Testis (tissue), 3 donors: Measurements from ENCODE around the gene MYH14. TPM values are rescaled to one million over a fixed set of nuclear protein-coding genes. Genes with fewer than 3 reads are reported as not detected.

ENCODE experiments used
- DNase-seq: peaks from one replicate; pipeline ENCODE4 v3.0.0-alpha.2; 2019
- H3K27ac ChIP-seq, 2 donors: fragments of 200-600 bp; sonication (generic); one replicate each; pipeline ENCODE4 v1.5.1; 2019
- H3K27me3 ChIP-seq: fragments of 200-600 bp; sonication (generic); one replicate; pipeline ENCODE4 v1.5.1; 2019
- H3K36me3 ChIP-seq: fragments of 200-600 bp; sonication (generic); one replicate; pipeline ENCODE4 v1.5.1; 2017; ENCODE audit warnings: low read depth; ENCODE audit errors: missing control alignments
- H3K4me1 ChIP-seq: fragments of 200-600 bp; sonication (generic); one replicate; pipeline ENCODE4 v1.5.1; 2019
- H3K4me3 ChIP-seq, 2 donors: fragments of 200-600 bp; sonication (generic); one replicate each; pipeline ENCODE4 v1.5.1; 2017 to 2019
- H3K9me3 ChIP-seq: fragments of 200-600 bp; sonication (generic); one replicate; pipeline ENCODE4 v1.5.1; 2017
- POLR2A ChIP-seq: fragments of 450-650 bp; IDR thresholded peaks from one replicate; pipeline ENCODE4 v1.6.1; 2017; ENCODE audit warnings: antibody characterized with exemption, mild to moderate bottlenecking, moderate library complexity
- WGBS, 2 donors: methylation state at CpG; one replicate each; pipeline ENCODE4 v1.1.5; 2018; 5-methylcytosine and 5-hydroxymethylcytosine counted together
- intact Hi-C: fragments of 100-400 bp; cut with DNase I; formaldehyde crosslinking; loops from one replicate; pipeline ENCODE4 v1.15.1; 2023; ENCODE audit warnings: low total_unique reads
- polyA plus RNA-seq: library from polyadenylated mRNA; stranded (reverse); fragments of 350-450 nt; fragmentation: Illumina TruSeq; extraction: RNeasy Lipid Tissue Mini Kit (QIAGEN cat#74804); gene quantifications from one replicate; pipeline ENCODE4 v1.2.3, GENCODE V29; 2014; ENCODE audit warnings: low read depth, low replicate concordance; ENCODE audit not compliant: insufficient read depth
- total RNA-seq, 2 donors: library from RNA; depleted of rRNA; stranded (reverse); fragments of >200 nt; gene quantifications; one replicate each; pipeline ENCODE4 v1.2.3, GENCODE V29; 2016
- TF ChIP-seq, protein P1 (sequence below), 3 experiments: fragments of 450-650 bp in 2 of 3; fragments of 200-600 bp in 1 of 3; sonication (generic) in 1 of 3; IDR thresholded peaks; one replicate each; pipeline ENCODE4 v1.5.1; 2016 to 2019; ENCODE audit warnings: antibody characterized with exemption in 3 of 3, mild to moderate bottlenecking in 2 of 3, moderate library complexity in 1 of 3

MYH14 gene
- total and polyA plus RNA-seq, 3 donors from 2014 or later = 6.0 to 7.9 (median 7.8) TPM

DNA sequence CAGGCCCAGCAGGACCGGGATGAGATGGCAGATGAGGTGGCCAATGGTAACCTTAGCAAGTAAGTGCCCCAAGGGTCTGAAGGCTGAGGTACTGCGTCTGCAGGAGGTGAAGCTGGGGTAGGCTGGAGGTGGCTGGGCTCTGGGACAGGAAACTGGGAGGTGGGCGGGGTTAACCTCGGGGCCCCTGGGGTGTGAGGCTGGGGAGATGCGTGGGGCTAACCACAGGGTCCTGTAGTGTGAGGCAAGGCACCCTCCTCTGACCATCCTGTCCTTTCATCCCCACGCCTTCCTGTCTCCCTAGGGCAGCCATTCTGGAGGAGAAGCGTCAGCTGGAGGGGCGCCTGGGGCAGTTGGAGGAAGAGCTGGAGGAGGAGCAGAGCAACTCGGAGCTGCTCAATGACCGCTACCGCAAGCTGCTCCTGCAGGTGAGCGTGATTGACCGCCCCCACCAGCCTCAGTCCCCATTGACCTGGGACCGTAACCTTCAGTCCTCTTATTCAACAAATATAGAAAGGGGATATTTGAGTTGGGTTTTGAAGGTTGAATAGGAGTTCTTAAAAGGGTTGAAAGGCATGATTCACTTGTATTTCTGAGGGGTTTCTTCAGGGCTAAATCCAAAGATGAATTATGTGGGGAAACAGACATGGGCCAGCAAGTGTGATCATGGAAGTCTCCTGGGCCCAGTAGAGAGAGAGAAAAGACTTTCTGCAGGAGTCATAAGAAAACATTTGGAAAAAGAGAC lies 90.0 kb downstream of the MYH14 start:
- Histone ChIP-seq H3K4me3 (no peak overlapping the region), H3K27ac (no peak overlapping the region), H3K4me1 (no peaks in the 10 kb centered on the region), H3K36me3 (no peaks in the 10 kb centered on the region), H3K9me3 (no peaks in the 10 kb centered on the region), H3K27me3 (no peaks in the 10 kb centered on the region)
- 64 to 79% methylated on average over 13 to 14 of the region's 14 CpGs for WGBS, 2 donors
- no peak for DNase-seq
- intact Hi-C loops = no loop called here
- TF ChIP-seq POLR2A = no peak
- TF ChIP-seq, protein P1, sequence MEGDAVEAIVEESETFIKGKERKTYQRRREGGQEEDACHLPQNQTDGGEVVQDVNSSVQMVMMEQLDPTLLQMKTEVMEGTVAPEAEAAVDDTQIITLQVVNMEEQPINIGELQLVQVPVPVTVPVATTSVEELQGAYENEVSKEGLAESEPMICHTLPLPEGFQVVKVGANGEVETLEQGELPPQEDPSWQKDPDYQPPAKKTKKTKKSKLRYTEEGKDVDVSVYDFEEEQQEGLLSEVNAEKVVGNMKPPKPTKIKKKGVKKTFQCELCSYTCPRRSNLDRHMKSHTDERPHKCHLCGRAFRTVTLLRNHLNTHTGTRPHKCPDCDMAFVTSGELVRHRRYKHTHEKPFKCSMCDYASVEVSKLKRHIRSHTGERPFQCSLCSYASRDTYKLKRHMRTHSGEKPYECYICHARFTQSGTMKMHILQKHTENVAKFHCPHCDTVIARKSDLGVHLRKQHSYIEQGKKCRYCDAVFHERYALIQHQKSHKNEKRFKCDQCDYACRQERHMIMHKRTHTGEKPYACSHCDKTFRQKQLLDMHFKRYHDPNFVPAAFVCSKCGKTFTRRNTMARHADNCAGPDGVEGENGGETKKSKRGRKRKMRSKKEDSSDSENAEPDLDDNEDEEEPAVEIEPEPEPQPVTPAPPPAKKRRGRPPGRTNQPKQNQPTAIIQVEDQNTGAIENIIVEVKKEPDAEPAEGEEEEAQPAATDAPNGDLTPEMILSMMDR (IDR thresholded peaks at IDR 0.05) = no peak

DNA sequence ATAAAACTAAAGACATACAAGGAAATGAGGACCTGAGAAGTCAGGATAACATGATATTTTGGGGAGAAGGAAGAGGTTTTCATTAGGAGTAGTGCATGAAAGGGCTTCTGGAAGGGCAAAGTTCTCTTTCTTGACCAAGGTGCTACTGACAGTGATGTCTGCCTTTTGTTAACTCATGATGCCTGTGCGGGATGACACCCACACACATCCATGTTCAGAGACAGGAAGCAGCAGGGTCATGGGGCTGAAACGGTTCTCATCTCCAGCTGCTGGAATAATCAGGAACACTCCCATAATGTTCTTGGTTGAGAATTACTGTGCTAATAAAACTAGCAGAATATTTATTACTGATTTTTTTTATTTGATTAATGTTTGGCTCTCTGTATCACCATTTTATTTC lies 96.6 kb downstream of the MYH14 start:
- Histone ChIP-seq H3K9me3 (no peaks in the 10 kb centered on the region), H3K27me3 (no peaks in the 10 kb centered on the region), H3K27ac (no peak overlapping the region), H3K4me3 (no peak overlapping the region), H3K36me3 (no peaks in the 10 kb centered on the region), H3K4me1 (no peaks in the 10 kb centered on the region)
- WGBS, 2 donors = 48 to 55% methylated on average over 2 of the region's 2 CpGs
- no peak for DNase-seq
- intact Hi-C loops = no loop called here
- no peak for TF ChIP-seq POLR2A
- TF ChIP-seq, protein P1 (IDR thresholded peaks at IDR 0.05) = no peak

DNA sequence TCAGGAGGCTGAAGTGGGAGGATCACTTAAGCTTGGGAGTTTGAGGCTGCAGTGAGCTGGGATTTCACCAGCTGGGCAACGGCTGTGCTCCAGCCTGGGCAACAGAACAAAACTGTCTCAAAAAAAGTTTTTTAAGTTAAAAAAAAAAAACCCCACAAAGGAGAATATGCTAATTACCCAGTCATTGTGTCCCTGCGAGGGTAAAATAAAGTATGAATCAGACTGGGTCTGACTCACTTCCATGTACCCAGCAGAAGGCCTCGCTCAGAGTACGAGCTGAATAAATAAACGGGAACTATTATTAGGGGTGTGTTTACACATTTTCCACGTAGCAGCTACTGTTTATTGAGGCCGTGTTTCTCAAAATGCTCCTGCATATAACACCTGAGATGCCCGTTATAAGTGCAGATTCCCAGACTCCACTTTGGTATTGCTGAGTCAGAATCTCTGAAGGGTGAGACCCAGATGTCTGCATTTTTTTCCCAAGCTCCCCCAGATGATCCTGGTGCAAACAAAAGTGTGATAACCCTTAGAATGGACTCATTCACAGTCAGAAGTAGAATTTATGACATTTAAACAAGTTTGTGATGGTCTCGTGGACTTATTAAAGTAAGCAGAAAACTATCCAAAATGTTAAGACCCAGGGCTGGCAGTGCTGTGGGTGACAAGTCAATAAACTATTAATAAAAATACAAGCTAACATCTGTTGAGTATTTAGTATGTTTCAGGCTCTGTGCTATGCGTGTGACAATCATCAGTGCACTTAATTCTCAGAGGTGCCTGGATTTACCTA lies 97.6 kb downstream of the MYH14 start:
- Histone ChIP-seq H3K36me3 (no peaks in the 10 kb centered on the region), H3K27ac (no peak overlapping the region), H3K4me1 (no peaks in the 10 kb centered on the region), H3K27me3 (no peaks in the 10 kb centered on the region), H3K4me3 (no peak overlapping the region), H3K9me3 (no peaks in the 10 kb centered on the region)
- DNase-seq = no peak
- intact Hi-C loops = no loop called here
- 72 to 80% methylated on average over 10 of the region's 10 CpGs for WGBS, 2 donors
- TF ChIP-seq POLR2A = no peak
- TF ChIP-seq, protein P1 (IDR thresholded peaks at IDR 0.05) = no peak

DNA sequence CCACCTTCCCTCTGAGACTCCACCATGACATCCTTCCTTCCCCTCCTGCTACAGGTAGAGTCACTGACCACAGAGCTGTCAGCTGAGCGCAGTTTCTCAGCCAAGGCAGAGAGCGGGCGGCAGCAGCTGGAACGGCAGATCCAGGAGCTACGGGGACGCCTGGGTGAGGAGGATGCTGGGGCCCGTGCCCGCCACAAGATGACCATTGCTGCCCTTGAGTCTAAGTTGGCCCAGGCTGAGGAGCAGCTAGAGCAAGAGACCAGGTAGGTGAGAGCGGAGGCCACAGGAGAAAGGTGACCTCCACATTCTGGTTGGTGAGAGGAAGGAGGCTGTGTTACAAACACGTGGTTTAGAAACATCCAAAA lies 98.2 kb downstream of the MYH14 start:
- no peak for TF ChIP-seq POLR2A
- TF ChIP-seq, protein P1 (IDR thresholded peaks at IDR 0.05) = no peak
- Histone ChIP-seq H3K9me3 (no peaks in the 10 kb centered on the region), H3K27ac (no peak overlapping the region), H3K4me1 (no peaks in the 10 kb centered on the region), H3K27me3 (no peaks in the 10 kb centered on the region), H3K4me3 (no peak overlapping the region), H3K36me3 (no peaks in the 10 kb centered on the region)
- DNase-seq = no peak
- intact Hi-C loops = no loop called here
- 86 to 88% methylated on average over 10 of the region's 10 CpGs for WGBS, 2 donors
